ENCODE measurements around the gene SLC7A11.

- TF ChIP-seq GATA3 (IDR thresholded peaks at IDR 0.05; ENCODE audit: low read depth, low read length) (no peak), GATA2 (IDR thresholded peaks at IDR 0.05; ENCODE audit: low read depth, low read length) (no peak)
Observed at GRCh38 chr4:138242834-138243156, 646 bp upstream of the SLC7A11 start.
